DND-41 (cell line): ENCODE results near the gene PEX5.
"Not testable (repeated sequence)": the region's sequence is repeated elsewhere in the genome, so short reads cannot be mapped to it uniquely, and the experiment has no call there.

Experiments
- ATAC-seq: fragments of 200-7000 bp; cut with Tn5 transposase; 3 replicates; pipeline ENCODE4 v1.9.1; 2021; ENCODE audit warnings: low read depth; ENCODE audit not compliant: insufficient read depth
- DNase-seq: peaks from one replicate; pipeline ENCODE4 v3.0.0-alpha.2; 2020
- H2AFZ ChIP-seq: 2 replicates; pipeline ENCODE4 v1.6.0; 2012; ENCODE audit warnings: low read depth, low read length
- H3K27ac ChIP-seq: 2 replicates; pipeline ENCODE4 v1.5.1; 2012; ENCODE audit warnings: low read length, inconsistent platforms
- H3K27me3 ChIP-seq: fragments of 200-600 bp; sonication (generic); 2 replicates; pipeline ENCODE4 v1.6.0; 2012; ENCODE audit warnings: low read length, mild to moderate bottlenecking, inconsistent platforms; ENCODE audit not compliant: insufficient read depth, poor library complexity
- H3K36me3 ChIP-seq: 2 replicates; pipeline ENCODE4 v1.5.1; 2012; ENCODE audit warnings: low read length, inconsistent platforms; ENCODE audit not compliant: insufficient read depth
- H3K4me1 ChIP-seq: 2 replicates; pipeline ENCODE4 v1.5.1; 2012; ENCODE audit warnings: mild to moderate bottlenecking, low read length; ENCODE audit not compliant: insufficient read depth
- H3K4me2 ChIP-seq: 2 replicates; pipeline ENCODE4 v1.6.0; 2012; ENCODE audit warnings: mild to moderate bottlenecking, moderate library complexity, low read length, inconsistent platforms; ENCODE audit not compliant: insufficient read depth
- H3K4me3 ChIP-seq, 2 experiments: fragments of 200-600 bp in 1 of 2; shearing (Covaris generic) in 1 of 2; 2 replicates each; pipeline ENCODE4 v1.5.1; 2012 to 2016; ENCODE audit warnings: inconsistent platforms in 2 of 2, low read length in 2 of 2, mild to moderate bottlenecking in 2 of 2, low read depth in 1 of 2, moderate library complexity in 1 of 2
- H3K79me2 ChIP-seq: 2 replicates; pipeline ENCODE4 v1.6.0; 2012; ENCODE audit warnings: low read length, inconsistent platforms; ENCODE audit not compliant: insufficient read depth
- H3K9ac ChIP-seq: 2 replicates; pipeline ENCODE4 v1.6.0; 2012; ENCODE audit warnings: low read depth, mild to moderate bottlenecking, inconsistent platforms, low read length, moderate library complexity
- H3K9me3 ChIP-seq: 2 replicates; pipeline ENCODE4 v1.5.1; 2012; ENCODE audit warnings: low read length, moderate library complexity, mild to moderate bottlenecking, inconsistent platforms; ENCODE audit not compliant: insufficient read depth, severe bottlenecking
- H4K20me1 ChIP-seq: 2 replicates; pipeline ENCODE4 v1.6.0; 2012; ENCODE audit warnings: low read length; ENCODE audit not compliant: insufficient read depth
- EZH2 ChIP-seq: IDR thresholded peaks from 3 replicates; pipeline ENCODE4 v1.6.1; 2012; ENCODE audit warnings: borderline replicate concordance, low read depth, mild to moderate bottlenecking, moderate library complexity, low read length, inconsistent platforms; ENCODE audit not compliant: severe bottlenecking
- TF ChIP-seq, protein P1 (sequence below): IDR thresholded peaks from 2 replicates; pipeline ENCODE4 v1.5.1; 2012; ENCODE audit warnings: borderline replicate concordance, low read length, moderate library complexity, mild to moderate bottlenecking; ENCODE audit not compliant: poor library complexity, severe bottlenecking; ENCODE audit errors: extremely low read depth

The PEX5 gene

DNA sequence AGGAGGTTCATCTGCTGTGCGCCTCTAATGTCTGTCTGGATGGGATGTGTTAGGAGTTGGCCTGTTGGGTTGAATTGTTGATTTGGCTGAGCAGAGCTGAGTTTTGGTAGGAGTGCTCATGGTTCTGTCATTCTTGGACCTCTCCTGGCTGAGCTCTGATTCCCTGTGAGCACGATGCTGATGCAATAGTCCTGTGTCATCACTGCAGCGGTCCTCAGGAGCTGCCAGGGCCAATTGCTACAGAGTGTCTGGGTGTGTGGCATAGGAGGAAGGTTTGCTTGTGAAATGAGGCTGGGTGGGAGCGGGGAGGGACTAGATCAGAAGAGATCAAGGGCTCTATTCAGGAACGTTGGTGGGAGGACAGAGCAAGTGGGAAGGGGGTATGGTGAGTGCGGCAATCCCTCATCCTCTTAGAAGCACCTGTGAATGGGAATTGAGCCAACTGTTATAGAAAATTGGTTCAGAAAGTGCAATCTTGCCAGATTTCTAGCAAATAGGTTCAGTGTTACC lies 21.2 kb downstream of the PEX5 start:
- H3K4me1 ChIP-seq = no peaks in the 10 kb centered on the region
- peaks cover 2% of the 10 kb centered on the region for H3K9me3 ChIP-seq
- H3K27me3 ChIP-seq = no peaks in the 10 kb centered on the region
- H3K27ac ChIP-seq = no peak overlapping the region
- DNase-seq = no peak
- no peaks in the 10 kb centered on the region for H3K79me2 ChIP-seq
- no peak for TF ChIP-seq EZH2
- TF ChIP-seq, protein P1, sequence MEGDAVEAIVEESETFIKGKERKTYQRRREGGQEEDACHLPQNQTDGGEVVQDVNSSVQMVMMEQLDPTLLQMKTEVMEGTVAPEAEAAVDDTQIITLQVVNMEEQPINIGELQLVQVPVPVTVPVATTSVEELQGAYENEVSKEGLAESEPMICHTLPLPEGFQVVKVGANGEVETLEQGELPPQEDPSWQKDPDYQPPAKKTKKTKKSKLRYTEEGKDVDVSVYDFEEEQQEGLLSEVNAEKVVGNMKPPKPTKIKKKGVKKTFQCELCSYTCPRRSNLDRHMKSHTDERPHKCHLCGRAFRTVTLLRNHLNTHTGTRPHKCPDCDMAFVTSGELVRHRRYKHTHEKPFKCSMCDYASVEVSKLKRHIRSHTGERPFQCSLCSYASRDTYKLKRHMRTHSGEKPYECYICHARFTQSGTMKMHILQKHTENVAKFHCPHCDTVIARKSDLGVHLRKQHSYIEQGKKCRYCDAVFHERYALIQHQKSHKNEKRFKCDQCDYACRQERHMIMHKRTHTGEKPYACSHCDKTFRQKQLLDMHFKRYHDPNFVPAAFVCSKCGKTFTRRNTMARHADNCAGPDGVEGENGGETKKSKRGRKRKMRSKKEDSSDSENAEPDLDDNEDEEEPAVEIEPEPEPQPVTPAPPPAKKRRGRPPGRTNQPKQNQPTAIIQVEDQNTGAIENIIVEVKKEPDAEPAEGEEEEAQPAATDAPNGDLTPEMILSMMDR = no peak
- H3K9ac ChIP-seq = no peak overlapping the region
- H3K36me3 ChIP-seq = peaks cover 53% of the 10 kb centered on the region
- no peak overlapping the region for H2AFZ ChIP-seq
- no peaks in the 10 kb centered on the region for H4K20me1 ChIP-seq
- no peak overlapping the region for H3K4me3 ChIP-seq
- no peak for ATAC-seq
- H3K4me2 ChIP-seq = no peak overlapping the region

DNA sequence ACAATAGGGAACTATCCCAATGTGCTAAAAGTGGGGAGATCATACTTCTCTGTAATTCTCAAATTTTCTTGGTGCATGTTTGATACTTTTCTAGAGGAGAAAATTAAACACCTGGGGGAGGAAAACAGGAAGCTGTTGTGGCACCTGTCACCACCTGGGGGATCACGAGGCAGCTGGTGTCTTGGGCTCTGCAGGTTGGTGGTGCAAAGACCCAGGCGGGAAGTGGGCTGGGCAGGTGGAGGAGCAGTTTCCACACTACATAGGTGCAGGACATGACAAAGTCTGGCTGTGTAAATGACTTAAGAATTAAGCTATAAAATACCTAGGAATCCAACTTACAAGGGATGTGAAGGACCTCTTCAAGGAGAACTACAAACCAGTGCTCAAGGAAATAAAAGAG lies 23.2 kb downstream of the PEX5 start:
- no peak overlapping the region for H3K9ac ChIP-seq
- H3K27ac ChIP-seq = no peak overlapping the region
- H4K20me1 ChIP-seq = no peaks in the 10 kb centered on the region
- H3K4me3 ChIP-seq = no peak overlapping the region
- no peak overlapping the region for H3K4me2 ChIP-seq
- peaks cover 41% of the 10 kb centered on the region for H3K36me3 ChIP-seq
- no peaks in the 10 kb centered on the region for H3K79me2 ChIP-seq
- ATAC-seq (no peak), DNase-seq (no peak)
- no peak overlapping the region for H2AFZ ChIP-seq
- no peaks in the 10 kb centered on the region for H3K4me1 ChIP-seq
- peaks cover 2% of the 10 kb centered on the region for H3K9me3 ChIP-seq
- H3K27me3 ChIP-seq = no peaks in the 10 kb centered on the region
- TF ChIP-seq, protein P1 = no peak
- no peak for TF ChIP-seq EZH2

GRCh38 chr12:7213745-7214144 lies 24.3 kb downstream of the PEX5 start:
- H3K4me3 ChIP-seq, H3K9ac ChIP-seq, H3K4me1 ChIP-seq, DNase-seq, H2AFZ ChIP-seq, H3K4me2 ChIP-seq, H3K79me2 ChIP-seq, H3K27me3 ChIP-seq, H3K9me3 ChIP-seq, H3K27ac ChIP-seq, ATAC-seq, H4K20me1 ChIP-seq: not testable (repeated sequence)
- peaks cover 31% of the 10 kb centered on the region for H3K36me3 ChIP-seq

GRCh38 chr12:7217475-7218069 lies 28.1 kb downstream of the PEX5 start:
- no peak for TF ChIP-seq EZH2
- TF ChIP-seq, protein P1 = no peak
- H3K4me3 ChIP-seq = no peak overlapping the region
- no peak overlapping the region for H3K27ac ChIP-seq
- H3K9ac ChIP-seq = no peak overlapping the region
- H3K27me3 ChIP-seq = no peaks in the 10 kb centered on the region
- no peak overlapping the region for H2AFZ ChIP-seq
- no peaks in the 10 kb centered on the region for H3K79me2 ChIP-seq
- H3K4me2 ChIP-seq = no peak overlapping the region
- H3K4me1 ChIP-seq = no peaks in the 10 kb centered on the region
- DNase-seq (no peak), ATAC-seq (no peak)
- H3K36me3 ChIP-seq = peaks cover 2% of the 10 kb centered on the region; the same call in 1 of the 2 replicates
- H3K9me3 ChIP-seq = peaks cover 2% of the 10 kb centered on the region
- H4K20me1 ChIP-seq = no peaks in the 10 kb centered on the region
